Glutamatergic neuron (in vitro differentiated cells): ENCODE data around the gene LRRC47. TPM values are rescaled to one million over a fixed set of nuclear protein-coding genes. Genes with fewer than 3 reads are reported as not detected.

ENCODE experiments used
- DNase-seq: peaks from one replicate; pipeline ENCODE4 v3.0.0; 2022
- H3K27ac Mint-ChIP-seq: one replicate; pipeline ENCODE4 v1.8.0; 2020; ENCODE audit warnings: mild to moderate bottlenecking, mixed read lengths, inconsistent platforms; ENCODE audit not compliant: unreplicated experiment
- H3K27me3 Mint-ChIP-seq: one replicate; pipeline ENCODE4 v1.8.0; 2020; ENCODE audit warnings: mild to moderate bottlenecking, moderate library complexity, mixed read lengths, inconsistent platforms; ENCODE audit not compliant: unreplicated experiment
- H3K36me3 Mint-ChIP-seq: one replicate; pipeline ENCODE4 v1.8.0; 2020; ENCODE audit warnings: mild to moderate bottlenecking, mixed read lengths, inconsistent platforms; ENCODE audit not compliant: unreplicated experiment
- H3K4me1 Mint-ChIP-seq: one replicate; pipeline ENCODE4 v1.8.0; 2020; ENCODE audit warnings: mild to moderate bottlenecking, low read depth, mixed read lengths, inconsistent platforms; ENCODE audit not compliant: unreplicated experiment
- H3K4me3 Mint-ChIP-seq: one replicate; pipeline ENCODE4 v1.8.0; 2020; ENCODE audit warnings: mild to moderate bottlenecking, mixed read lengths, inconsistent platforms; ENCODE audit not compliant: unreplicated experiment
- H3K9me3 Mint-ChIP-seq: one replicate; pipeline ENCODE4 v1.8.0; 2020; ENCODE audit warnings: mild to moderate bottlenecking, moderate library complexity, mixed read lengths, inconsistent platforms; ENCODE audit not compliant: unreplicated experiment
- CTCF ChIP-seq: fragments of 200-600 bp; sonication (generic); IDR thresholded peaks from one replicate; pipeline ENCODE4 v1.5.0; 2021; ENCODE audit not compliant: partially characterized antibody, unreplicated experiment
- total RNA-seq: library from RNA; stranded (reverse); fragmentation: NEBNext Ultra II Directional; extraction: Animal tissue kit (Norgen Biotek cat#: 25700); gene quantifications from one replicate; pipeline ENCODE4 v1.2.1, GENCODE V29; 2021; ENCODE audit not compliant: unreplicated experiment

The LRRC47 gene
- total RNA-seq, 1 donor from 2014 or later: 79.7 TPM

DNA sequence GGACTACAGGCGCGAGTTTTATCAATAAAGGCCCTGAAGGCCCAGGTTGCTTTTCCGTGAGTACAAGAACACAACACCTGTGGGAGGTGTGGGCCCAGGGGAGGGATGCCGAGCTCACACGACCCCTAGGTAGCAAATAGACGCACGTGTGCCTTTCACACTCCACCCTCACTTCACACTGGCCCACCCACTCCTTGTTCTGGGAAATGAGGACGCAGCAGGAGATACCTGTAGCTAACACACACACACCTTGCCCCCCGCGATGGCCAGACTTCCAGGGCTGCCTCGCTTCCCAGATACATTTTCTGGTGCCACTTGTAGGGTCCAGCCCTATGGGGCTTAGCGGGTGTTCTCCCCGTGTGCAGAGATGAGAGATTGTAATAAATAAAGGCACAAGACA is 48.4 kb downstream of the LRRC47 start:
- no peak for TF ChIP-seq CTCF
- H3K27me3 Mint-ChIP-seq: peaks cover 4% of the 10 kb centered on the region
- H3K36me3 Mint-ChIP-seq: no peaks in the 10 kb centered on the region
- peaks cover 13% of the 10 kb centered on the region for H3K4me1 Mint-ChIP-seq
- DNase-seq: no peak
- peaks cover 2% of the 10 kb centered on the region for H3K9me3 Mint-ChIP-seq
- H3K4me3 Mint-ChIP-seq: peak overlapping the region; percentile 65
- no peak overlapping the region for H3K27ac Mint-ChIP-seq

DNA sequence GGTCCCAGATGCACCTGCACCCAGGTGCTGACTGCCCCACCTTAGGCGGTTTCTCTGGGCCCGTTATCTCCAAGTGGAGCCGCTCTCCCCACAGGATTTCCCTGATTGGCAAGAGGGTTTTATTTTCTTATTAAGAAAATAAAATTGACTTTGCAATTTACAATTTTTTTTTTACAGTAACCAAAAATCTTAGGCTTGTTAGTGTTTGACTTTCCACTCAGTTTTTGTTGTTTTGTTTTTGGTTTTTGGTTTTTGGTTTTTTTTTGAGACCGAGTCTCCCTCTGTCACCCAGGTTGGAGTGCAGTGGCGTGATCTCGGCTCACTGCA is 48.8 kb downstream of the LRRC47 start:
- peaks cover 2% of the 10 kb centered on the region for H3K9me3 Mint-ChIP-seq
- peak overlapping the region; percentile 65 for H3K4me3 Mint-ChIP-seq
- H3K27me3 Mint-ChIP-seq: peaks cover 4% of the 10 kb centered on the region
- no peak overlapping the region for H3K27ac Mint-ChIP-seq
- no peak for DNase-seq
- H3K36me3 Mint-ChIP-seq: no peaks in the 10 kb centered on the region
- TF ChIP-seq CTCF: no peak
- peaks cover 13% of the 10 kb centered on the region for H3K4me1 Mint-ChIP-seq

- Mint-ChIP-seq H3K9me3 (peaks cover 2% of the 10 kb centered on the region), H3K27ac (peak overlapping the region; percentile 79), H3K4me3 (peak overlapping the region; percentile 93), H3K4me1 (peaks cover 11% of the 10 kb centered on the region), H3K27me3 (peaks cover 4% of the 10 kb centered on the region), H3K36me3 (no peaks in the 10 kb centered on the region)
- no peak for TF ChIP-seq CTCF
- DNase-seq: peak; percentile 97
Observed at GRCh38 chr1:3746830-3747521, 49.3 kb downstream of the LRRC47 start.

DNA sequence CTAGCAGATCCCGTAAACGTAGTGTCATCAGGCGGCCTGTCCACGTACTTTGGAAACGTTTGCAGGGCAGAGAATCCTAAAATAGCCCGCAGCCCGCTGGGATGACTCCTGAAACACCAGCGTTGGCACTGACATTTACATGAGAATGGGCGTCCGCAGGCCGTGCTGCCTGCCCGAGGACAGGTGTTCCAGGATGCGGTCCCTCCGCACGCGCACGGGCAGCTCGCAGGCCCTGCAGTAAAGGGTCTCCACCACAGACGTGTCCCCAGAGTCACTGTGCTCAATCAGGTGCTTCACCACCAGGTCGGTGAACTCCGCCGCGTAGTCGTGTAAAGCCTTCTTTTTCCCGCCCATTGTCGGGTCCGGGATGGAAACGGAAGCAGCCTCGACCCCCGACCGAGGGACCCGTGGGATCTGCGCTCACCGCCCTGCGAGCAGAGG is 49.9 kb downstream of the LRRC47 start:
- Mint-ChIP-seq H3K27me3 (peaks cover 4% of the 10 kb centered on the region), H3K36me3 (no peaks in the 10 kb centered on the region), H3K27ac (peak overlapping the region; percentile 79), H3K4me1 (peaks cover 11% of the 10 kb centered on the region), H3K4me3 (peak overlapping the region; percentile 93), H3K9me3 (peaks cover 6% of the 10 kb centered on the region)
- TF ChIP-seq CTCF: no peak
- DNase-seq: no peak

DNA sequence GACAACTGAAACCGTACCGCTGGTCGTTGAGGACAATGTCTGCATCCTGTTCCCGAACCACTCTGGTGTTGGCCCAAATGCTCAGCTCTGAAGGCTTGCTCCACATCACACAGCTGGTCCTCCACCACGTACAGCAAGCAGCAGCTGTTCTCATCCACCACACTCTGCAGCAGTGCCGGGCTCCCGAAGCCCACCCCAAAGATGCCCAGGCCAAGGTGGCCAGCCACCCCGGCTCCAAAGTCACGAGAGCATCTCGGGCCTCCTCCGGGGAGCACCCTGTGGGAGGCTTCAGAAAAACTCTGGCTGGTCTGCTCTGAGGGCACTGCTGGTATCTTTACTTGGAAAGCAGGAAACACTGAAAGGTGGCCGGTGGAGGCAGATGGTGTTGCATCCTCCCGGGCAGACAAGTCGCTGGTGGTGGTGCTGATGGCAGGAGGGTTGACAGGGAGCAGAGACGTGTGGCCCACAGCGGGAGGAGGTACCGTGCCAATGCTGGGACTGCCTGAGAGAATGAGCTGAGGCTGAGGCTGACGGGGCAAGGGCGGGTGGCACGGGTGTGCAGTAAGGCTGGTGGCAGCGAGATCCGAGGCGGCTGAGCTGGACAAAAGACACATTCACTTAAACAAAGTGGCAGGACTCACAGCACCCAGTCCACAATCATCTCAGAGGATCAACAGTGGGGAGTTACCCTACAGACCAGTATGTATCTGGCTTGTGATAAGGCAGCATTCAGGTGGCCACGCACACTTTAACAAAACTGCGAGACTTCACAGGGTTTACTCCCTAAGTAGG is 50.5 kb downstream of the LRRC47 start:
- Mint-ChIP-seq H3K27ac (peak overlapping the region; percentile 41), H3K27me3 (peaks cover 4% of the 10 kb centered on the region), H3K4me1 (peaks cover 11% of the 10 kb centered on the region), H3K9me3 (peaks cover 6% of the 10 kb centered on the region), H3K36me3 (no peaks in the 10 kb centered on the region), H3K4me3 (peak overlapping the region; percentile 93)
- TF ChIP-seq CTCF: no peak
- no peak for DNase-seq
